Vagina (tissue), 2 donors: Measurements from ENCODE around the gene PPP1R9B.

Experiments
- CTCF ChIP-seq, 3 experiments: fragments of 450-650 bp in 2 of 3; fragments of 200-600 bp in 1 of 3; sonication (generic) in 1 of 3; IDR thresholded peaks; one replicate each; pipeline ENCODE4 v1.5.1; 2017 to 2019; ENCODE audit warnings: antibody characterized with exemption in 3 of 3, mild to moderate bottlenecking in 2 of 3, moderate library complexity in 2 of 3
- POLR2A ChIP-seq, 2 donors: fragments of 450-650 bp; IDR thresholded peaks; one replicate each; pipeline ENCODE4 v1.6.1; 2017; ENCODE audit warnings: antibody characterized with exemption in 2 of 2, mild to moderate bottlenecking in 2 of 2, moderate library complexity in 2 of 2
- POLR2AphosphoS5 ChIP-seq, 2 donors: sonication (generic); formaldehyde crosslinking; IDR thresholded peaks; one replicate each; pipeline ENCODE4 v1.9.0; 2017; ENCODE audit warnings: antibody characterized with exemption in 2 of 2, mild to moderate bottlenecking in 2 of 2, low read depth in 1 of 2; ENCODE audit not compliant: insufficient read depth in 1 of 2

GRCh38 chr17:50151041-50151936, 812 bp upstream of the PPP1R9B start:
- peak in 1 of 2 donors; percentile 79 for TF ChIP-seq POLR2AphosphoS5 (IDR thresholded peaks at IDR 0.05; ENCODE audit: insufficient read depth in 1 of 2, low read depth in 1 of 2)
- peak in 1 of 2 donors; percentile 63 for TF ChIP-seq POLR2A (IDR thresholded peaks at IDR 0.05)
- peak in 2 of 3 experiments; percentile 37 to 47 for TF ChIP-seq CTCF (IDR thresholded peaks at IDR 0.05)
